CD14-positive monocyte (primary cell): ENCODE data around the gene MAGI3. TPM values are rescaled to one million over a fixed set of nuclear protein-coding genes. Genes with fewer than 3 reads are reported as not detected.

Source experiments
- DNase-seq, 3 donors: peaks; one replicate each; pipeline ENCODE4 v3.0.0-alpha.2; 2011 to 2022
- H2AFZ ChIP-seq: 2 replicates; pipeline ENCODE4 v1.6.0; 2012; ENCODE audit warnings: mild to moderate bottlenecking, low read depth, low read length, inconsistent platforms; ENCODE audit not compliant: insufficient read depth, poor library complexity, severe bottlenecking
- H3K27ac ChIP-seq, 2 donors: 1 replicate in 1 of 2; 2 replicates in 1 of 2; pipeline ENCODE4 v1.5.1; 2012 to 2013; ENCODE audit warnings: low read length in 2 of 2, control low read depth in 1 of 2, inconsistent platforms in 1 of 2, low read depth in 1 of 2, mild to moderate bottlenecking in 1 of 2
- H3K27me3 ChIP-seq, 2 donors: one replicate each; pipeline versions ENCODE4 v1.6.0 to v1.6.1; 2011 to 2013; ENCODE audit warnings: low read length in 2 of 2; ENCODE audit not compliant: control insufficient read depth in 2 of 2, insufficient read depth in 2 of 2
- H3K36me3 ChIP-seq, 2 donors: replicated peaks in 1 of 2; 1 replicate in 1 of 2; 2 replicates in 1 of 2; pipeline versions ENCODE4 v1.5.1 to v1.6.1; 2012 to 2013; ENCODE audit warnings: low read length in 2 of 2, control low read depth in 1 of 2, inconsistent platforms in 1 of 2, mild to moderate bottlenecking in 1 of 2; ENCODE audit not compliant: insufficient read depth in 2 of 2, control insufficient read depth in 1 of 2
- H3K4me1 ChIP-seq, 2 donors: 1 replicate in 1 of 2; 2 replicates in 1 of 2; pipeline versions ENCODE4 v1.5.1 to v1.6.1; 2012 to 2013; ENCODE audit warnings: low read length in 2 of 2, control low read depth in 1 of 2, inconsistent platforms in 1 of 2, mild to moderate bottlenecking in 1 of 2, moderate library complexity in 1 of 2; ENCODE audit not compliant: insufficient read depth in 2 of 2, control insufficient read depth in 1 of 2
- H3K4me2 ChIP-seq: replicated peaks from 2 replicates; pipeline ENCODE3; 2012; ENCODE audit warnings: low read length, moderate library complexity, mild to moderate bottlenecking; ENCODE audit not compliant: poor library complexity, severe bottlenecking; ENCODE audit errors: extremely low read depth
- H3K4me3 ChIP-seq, 3 experiments: fragments of 200-600 bp in 1 of 3; sonication (generic) in 1 of 3; replicated peaks in 1 of 3; 1 replicate in 2 of 3; 2 replicates in 1 of 3; pipeline ENCODE4 v1.5.1; 2011 to 2013; ENCODE audit warnings: low read length in 3 of 3, mild to moderate bottlenecking in 3 of 3, control low read depth in 2 of 3, low read depth in 2 of 3, inconsistent platforms in 1 of 3, moderate library complexity in 1 of 3
- H3K79me2 ChIP-seq: 2 replicates; pipeline ENCODE4 v1.6.0; 2012; ENCODE audit warnings: mild to moderate bottlenecking, control low read depth, inconsistent platforms, low read length, moderate library complexity; ENCODE audit not compliant: insufficient read depth
- H3K9ac ChIP-seq: 2 replicates; pipeline ENCODE4 v1.6.0; 2017; ENCODE audit warnings: low read length, mild to moderate bottlenecking; ENCODE audit not compliant: insufficient read depth, poor library complexity, severe bottlenecking
- H3K9me3 ChIP-seq, 2 donors: replicated peaks in 1 of 2; 1 replicate in 1 of 2; 2 replicates in 1 of 2; pipeline versions ENCODE4 v1.5.1 to v1.6.1; 2012 to 2013; ENCODE audit warnings: low read length in 2 of 2, control low read depth in 1 of 2; ENCODE audit not compliant: control insufficient read depth in 1 of 2, insufficient read depth in 1 of 2
- H4K20me1 ChIP-seq: 2 replicates; pipeline ENCODE4 v1.6.0; 2012; ENCODE audit warnings: mild to moderate bottlenecking, low read length, control low read depth, moderate library complexity; ENCODE audit not compliant: insufficient read depth
- H3K27ac Mint-ChIP-seq, 7 donors: one replicate each; pipeline ENCODE4 v1.8.0; 2020; ENCODE audit warnings: mild to moderate bottlenecking in 7 of 7, mixed read lengths in 7 of 7, moderate library complexity in 6 of 7, inconsistent platforms in 2 of 7
- H3K27me3 Mint-ChIP-seq, 3 donors: one replicate each; pipeline ENCODE4 v1.8.0; 2021 to 2022; ENCODE audit warnings: low read depth in 3 of 3, mild to moderate bottlenecking in 3 of 3, mixed read lengths in 3 of 3, moderate library complexity in 3 of 3, inconsistent platforms in 1 of 3
- H3K36me3 Mint-ChIP-seq, 2 donors: one replicate each; pipeline ENCODE4 v1.8.0; 2020; ENCODE audit warnings: mixed read lengths in 2 of 2, inconsistent platforms in 1 of 2, mild to moderate bottlenecking in 1 of 2
- H3K4me1 Mint-ChIP-seq: one replicate; pipeline ENCODE4 v1.8.0; 2020; ENCODE audit warnings: mild to moderate bottlenecking, mixed read lengths
- H3K4me3 Mint-ChIP-seq, 2 donors: one replicate each; pipeline ENCODE4 v1.8.0; 2020; ENCODE audit warnings: mild to moderate bottlenecking in 2 of 2, mixed read lengths in 2 of 2, moderate library complexity in 1 of 2
- H3K9me3 Mint-ChIP-seq, 7 donors: one replicate each; pipeline ENCODE4 v1.8.0; 2020 to 2022; ENCODE audit warnings: mixed read lengths in 7 of 7, mild to moderate bottlenecking in 6 of 7, moderate library complexity in 6 of 7, inconsistent platforms in 2 of 7
- CTCF ChIP-seq: fragments of 200-600 bp; IDR thresholded peaks from one replicate; pipeline ENCODE4 v1.8.0; 2022; ENCODE audit warnings: antibody characterized with exemption, mild to moderate bottlenecking
- WGBS: methylation state at CpG from one replicate; pipeline ENCODE4 v1.1.5; 2013; ENCODE audit warnings: missing lambda C conversion rate; ENCODE audit not compliant: insufficient coverage; 5-methylcytosine and 5-hydroxymethylcytosine counted together
- intact Hi-C, 2 donors: fragments of 100-400 bp; cut with micrococcal nuclease; formaldehyde crosslinking; loops; one replicate each; pipeline versions ENCODE4 v1.15.0 to v1.15.1; 2023
- polyA plus RNA-seq, 3 donors: library from polyadenylated mRNA; depleted of rRNA in 1 of 3; unstranded in 2 of 3; stranded (reverse) in 1 of 3; fragments of 300-500 nt in 2 of 3; fragments of >200 nt in 1 of 3; fragmentation: Illumina TruSeq in 2 of 3; gene quantifications; 1 replicate in 2 of 3; 2 replicates in 1 of 3; pipeline ENCODE4 v1.2.3, GENCODE V29; 2012 to 2021

Gene MAGI3
- polyA plus RNA-seq, 3 donors, result 0.36 to 0.58 (median 0.43) TPM

- no peaks in the 10 kb centered on the region for H3K79me2 ChIP-seq
- no peak overlapping the region for H3K4me2 ChIP-seq
- Mint-ChIP-seq H3K27me3 (peaks cover 0 to 4% (median 0%) of the 10 kb centered on the region in 3 donors), H3K27ac (no peak overlapping the region), H3K9me3 (peaks cover 10 to 16% (median 14%) of the 10 kb centered on the region in 7 donors), H3K4me1 (peaks cover 4% of the 10 kb centered on the region), H3K4me3 (no peak overlapping the region), H3K36me3 (no peaks in the 10 kb centered on the region)
- no peaks in the 10 kb centered on the region for H4K20me1 ChIP-seq
- no peak overlapping the region for H3K27ac ChIP-seq
- no peaks in the 10 kb centered on the region for H3K36me3 ChIP-seq
- peaks cover 0 to 8% of the 10 kb centered on the region in 2 donors for H3K9me3 ChIP-seq
- no peaks in the 10 kb centered on the region for H3K4me1 ChIP-seq
- no peaks in the 10 kb centered on the region for H3K27me3 ChIP-seq
- H2AFZ ChIP-seq, result no peak overlapping the region
- no peak overlapping the region for H3K9ac ChIP-seq
- intact Hi-C loops, result no loop called here
- DNase-seq, result no peak
- no peak for TF ChIP-seq CTCF
- no peak overlapping the region for H3K4me3 ChIP-seq
Observed at GRCh38 chr1:113519556-113519955, 129.2 kb downstream of the MAGI3 start.

- Mint-ChIP-seq H3K4me3 (no peak overlapping the region), H3K4me1 (no peaks in the 10 kb centered on the region), H3K27ac (no peak overlapping the region), H3K27me3 (peaks cover 0 to 2% (median 0%) of the 10 kb centered on the region in 3 donors), H3K9me3 (peaks cover 0 to 6% (median 5%) of the 10 kb centered on the region in 7 donors), H3K36me3 (no peaks in the 10 kb centered on the region)
- Histone ChIP-seq H3K4me1 (no peaks in the 10 kb centered on the region), H3K4me3 (no peak overlapping the region), H4K20me1 (no peaks in the 10 kb centered on the region), H3K9me3 (no peaks in the 10 kb centered on the region), H3K36me3 (no peaks in the 10 kb centered on the region), H3K27ac (no peak overlapping the region), H3K4me2 (no peak overlapping the region), H3K27me3 (no peaks in the 10 kb centered on the region), H2AFZ (no peak overlapping the region), H3K9ac (no peak overlapping the region), H3K79me2 (no peaks in the 10 kb centered on the region)
- intact Hi-C loops, result no loop called here
- WGBS, result 93% methylated on average over 2 of the region's 4 CpGs
- no peak for TF ChIP-seq CTCF
- DNase-seq, result no peak
Observed at GRCh38 chr1:113530021-113530420, 139.7 kb downstream of the MAGI3 start.
